NT2/D1 (cell line): ENCODE data around the gene TRABD.

ENCODE experiments used
- DNase-seq: peaks from one replicate; pipeline ENCODE4 v3.0.0-alpha.2; 2011; ENCODE audit warnings: low read depth, low spot score
- H3K27me3 ChIP-seq: 2 replicates; pipeline ENCODE4 v1.6.0; 2011; ENCODE audit warnings: mild to moderate bottlenecking; ENCODE audit not compliant: insufficient read length, insufficient read depth
- H3K36me3 ChIP-seq: 2 replicates; pipeline ENCODE4 v1.6.1; 2011; ENCODE audit warnings: mild to moderate bottlenecking, low read length, mixed read lengths; ENCODE audit not compliant: insufficient read depth, insufficient read length
- H3K4me1 ChIP-seq: 2 replicates; pipeline ENCODE4 v1.5.1; 2011; ENCODE audit not compliant: insufficient read depth, insufficient read length
- H3K4me3 ChIP-seq: 2 replicates; pipeline ENCODE4 v1.5.1; 2011; ENCODE audit warnings: low read depth; ENCODE audit not compliant: insufficient read length
- H3K9ac ChIP-seq: 2 replicates; pipeline ENCODE4 v1.6.0; 2011; ENCODE audit warnings: low read depth; ENCODE audit not compliant: insufficient read length
- H3K9me3 ChIP-seq: 2 replicates; pipeline ENCODE4 v1.5.1; 2011; ENCODE audit warnings: mild to moderate bottlenecking, low read length; ENCODE audit not compliant: insufficient read depth
- SUZ12 ChIP-seq: IDR thresholded peaks from 2 replicates; pipeline ENCODE4 v1.6.1; 2011; ENCODE audit not compliant: insufficient read length, insufficient read depth; ENCODE audit errors: extremely low read depth
- YY1 ChIP-seq: IDR thresholded peaks from 2 replicates; pipeline ENCODE4 v1.6.1; 2011; ENCODE audit not compliant: insufficient read length, insufficient read depth
- ZNF274 ChIP-seq: IDR thresholded peaks from 2 replicates; pipeline ENCODE4 v1.6.1; 2011; ENCODE audit warnings: mild to moderate bottlenecking, low read depth, low read length

The TRABD gene

GRCh38 chr22:50215297-50216054 lies 29.8 kb downstream of the TRABD start:
- no peak overlapping the region for H3K4me3 ChIP-seq
- H3K4me1 ChIP-seq, result peaks cover 10% of the 10 kb centered on the region
- DNase-seq, result no peak
- no peaks in the 10 kb centered on the region for H3K9me3 ChIP-seq
- H3K27me3 ChIP-seq, result no peaks in the 10 kb centered on the region
- TF ChIP-seq YY1, result no peak
- no peak for TF ChIP-seq ZNF274
- TF ChIP-seq SUZ12, result no peak
- H3K9ac ChIP-seq, result no peak overlapping the region
- H3K36me3 ChIP-seq, result peaks cover 79% of the 10 kb centered on the region

- no peak for TF ChIP-seq YY1
- TF ChIP-seq SUZ12, result no peak
- no peak for TF ChIP-seq ZNF274
- H3K36me3 ChIP-seq, result peaks cover 79% of the 10 kb centered on the region
- peaks cover 10% of the 10 kb centered on the region for H3K4me1 ChIP-seq
- H3K9ac ChIP-seq, result no peak overlapping the region
- H3K9me3 ChIP-seq, result no peaks in the 10 kb centered on the region
- no peaks in the 10 kb centered on the region for H3K27me3 ChIP-seq
- H3K4me3 ChIP-seq, result no peak overlapping the region
- DNase-seq, result no peak
Measured at GRCh38 chr22:50216055-50216683, 30.5 kb downstream of the TRABD start.

- H3K4me3 ChIP-seq, result no peak overlapping the region
- H3K9ac ChIP-seq, result no peak overlapping the region
- TF ChIP-seq YY1, result no peak
- TF ChIP-seq ZNF274, result no peak
- no peak for TF ChIP-seq SUZ12
- DNase-seq, result no peak
- H3K4me1 ChIP-seq, result peaks cover 10% of the 10 kb centered on the region
- H3K36me3 ChIP-seq, result peaks cover 84% of the 10 kb centered on the region
- H3K9me3 ChIP-seq, result no peaks in the 10 kb centered on the region
- no peaks in the 10 kb centered on the region for H3K27me3 ChIP-seq
Measured at GRCh38 chr22:50216684-50217520, 31.2 kb downstream of the TRABD start.

- H3K36me3 ChIP-seq, result peaks cover 83% of the 10 kb centered on the region
- H3K9ac ChIP-seq, result no peak overlapping the region
- no peaks in the 10 kb centered on the region for H3K27me3 ChIP-seq
- no peaks in the 10 kb centered on the region for H3K9me3 ChIP-seq
- no peak for DNase-seq
- peaks cover 10% of the 10 kb centered on the region for H3K4me1 ChIP-seq
- no peak overlapping the region for H3K4me3 ChIP-seq
- TF ChIP-seq SUZ12, result no peak
- TF ChIP-seq ZNF274, result no peak
Measured at GRCh38 chr22:50217543-50218152, 31.9 kb downstream of the TRABD start.

GRCh38 chr22:50218153-50218995 lies 32.7 kb downstream of the TRABD start:
- Histone ChIP-seq H3K4me1 (peaks cover 10% of the 10 kb centered on the region), H3K9ac (no peak overlapping the region), H3K4me3 (no peak overlapping the region), H3K36me3 (peaks cover 84% of the 10 kb centered on the region), H3K9me3 (no peaks in the 10 kb centered on the region), H3K27me3 (no peaks in the 10 kb centered on the region)
- TF ChIP-seq SUZ12 (no peak), YY1 (no peak), ZNF274 (no peak)
- DNase-seq, result no peak

GRCh38 chr22:50218996-50219727 lies 33.4 kb downstream of the TRABD start:
- DNase-seq, result no peak
- Histone ChIP-seq H3K27me3 (no peaks in the 10 kb centered on the region), H3K9ac (peak overlapping the region; percentile 32), H3K36me3 (peaks cover 88% of the 10 kb centered on the region), H3K4me1 (peaks cover 10% of the 10 kb centered on the region), H3K9me3 (no peaks in the 10 kb centered on the region), H3K4me3 (no peak overlapping the region)
- TF ChIP-seq SUZ12 (no peak), ZNF274 (no peak), YY1 (no peak)
